HCT116 (cell line): ENCODE results near the gene AGAP2. TPM values are rescaled to one million over a fixed set of nuclear protein-coding genes. Genes with fewer than 3 reads are reported as not detected.

Experiments used
- ATAC-seq: fragments of 200-7000 bp; cut with Tn5 transposase; 2 replicates; pipeline ENCODE4 v1.9.1; 2020; ENCODE audit warnings: mild to moderate bottlenecking, moderate library complexity
- BruUV-seq: library from RNA; stranded (reverse); fragments of 400-500 nt; replicated peaks from 2 replicates; lab custom pipeline; 2021; lab: Mats Ljungman, UMichigan
- CTCF ChIA-PET: fragments of 300-600 bp; sonication (Branson Sonifier 250); formaldehyde crosslinking; loops from one replicate; lab custom pipeline; 2021; ENCODE audit warnings: antibody characterized with exemption; lab: Charles Lee
- POLR2A ChIA-PET: fragments of 300-600, 350-600 bp; sonication (Branson Sonifier 250); formaldehyde crosslinking; loops from one replicate; lab custom pipeline; 2021; ENCODE audit warnings: antibody characterized with exemption; lab: Charles Lee
- RAD21 ChIA-PET, 2 experiments: fragments of 300-600 bp; sonication (Branson Sonifier 250); formaldehyde crosslinking; loops; one replicate each; lab custom pipeline; 2023; ENCODE audit warnings: low total read pairs in 2 of 2; ENCODE audit not compliant: uncharacterized antibody in 2 of 2, unreplicated experiment in 2 of 2, low non-redundant PET in 1 of 2; lab: Charles Lee
- DNase-seq: peaks from one replicate; pipeline ENCODE4 v3.0.0-alpha.2; 2010; ENCODE audit warnings: low read depth, low spot score
- H2AFZ ChIP-seq: fragments of 200-600 bp; shearing (Covaris generic), sonication (generic); 2 replicates; pipeline ENCODE4 v1.6.1; 2017; ENCODE audit warnings: low read depth, mixed run types, mixed read lengths, antibody characterized with exemption, low read length; ENCODE audit not compliant: poor library complexity, severe bottlenecking
- H3K27ac ChIP-seq: 2 replicates; pipeline ENCODE4 v1.5.1; 2012; ENCODE audit warnings: low read depth, low read length
- H3K27me3 ChIP-seq: fragments of 200-600 bp; sonication (generic); 2 replicates; pipeline ENCODE4 v1.6.1; 2016; ENCODE audit warnings: mixed run types, low read length, mixed read lengths; ENCODE audit not compliant: insufficient read depth
- H3K36me3 ChIP-seq, 2 experiments: fragments of 200-500 bp in 1 of 2; fragments of 200-600 bp in 1 of 2; sonication (Bioruptor generic) in 1 of 2; sonication (generic) in 1 of 2; 2 replicates each; pipeline versions ENCODE4 v1.5.1 to v1.6.1; 2014 to 2016; ENCODE audit warnings: low read length in 2 of 2, inconsistent platforms in 1 of 2, mixed read lengths in 1 of 2, mixed run types in 1 of 2; ENCODE audit not compliant: insufficient read depth in 2 of 2, control insufficient read depth in 1 of 2
- H3K4me1 ChIP-seq, 2 experiments: fragments of 200-600 bp in 1 of 2; sonication (generic) in 1 of 2; 2 replicates each; pipeline versions ENCODE4 v1.5.1 to v1.6.1; 2012 to 2017; ENCODE audit warnings: low read length in 2 of 2, inconsistent platforms in 1 of 2, mild to moderate bottlenecking in 1 of 2, mixed read lengths in 1 of 2, mixed run types in 1 of 2, moderate library complexity in 1 of 2; ENCODE audit not compliant: insufficient read depth in 2 of 2, control insufficient read depth in 1 of 2
- H3K4me2 ChIP-seq: fragments of 200-600 bp; sonication (generic); 2 replicates; pipeline ENCODE4 v1.6.1; 2017; ENCODE audit warnings: mixed run types, low read length, mixed read lengths
- H3K4me3 ChIP-seq, 2 experiments: fragments of 200-600 bp in 1 of 2; sonication (generic) in 1 of 2; replicated peaks in 1 of 2; 2 replicates each; pipeline ENCODE4 v1.5.1; 2011 to 2016; ENCODE audit warnings: low read length in 2 of 2, control low read depth in 1 of 2, low read depth in 1 of 2, mild to moderate bottlenecking in 1 of 2, mixed read lengths in 1 of 2, mixed run types in 1 of 2
- H3K79me2 ChIP-seq: fragments of 200-600 bp; sonication (generic); 2 replicates; pipeline ENCODE4 v1.6.1; 2017; ENCODE audit warnings: mild to moderate bottlenecking, mixed run types, low read length, moderate library complexity, mixed read lengths; ENCODE audit not compliant: insufficient read depth
- H3K9ac ChIP-seq: fragments of 200-600 bp; sonication (generic); 2 replicates; pipeline ENCODE4 v1.6.1; 2016; ENCODE audit warnings: low read length, mixed read lengths
- H3K9me2 ChIP-seq: fragments of 200-600 bp; sonication (generic), shearing (Covaris generic); 2 replicates; pipeline ENCODE4 v1.6.1; 2017; ENCODE audit warnings: mixed run types, mild to moderate bottlenecking, moderate library complexity; ENCODE audit not compliant: insufficient read depth
- H3K9me3 ChIP-seq, 2 experiments: fragments of 200-500 bp in 1 of 2; fragments of 200-600 bp in 1 of 2; sonication (Bioruptor generic) in 1 of 2; sonication (generic) in 1 of 2; 2 replicates each; pipeline ENCODE4 v1.6.1; 2014 to 2017; ENCODE audit warnings: low read length in 2 of 2, mixed read lengths in 2 of 2, inconsistent platforms in 1 of 2, low read depth in 1 of 2, mild to moderate bottlenecking in 1 of 2, mixed run types in 1 of 2, moderate library complexity in 1 of 2; ENCODE audit not compliant: control insufficient read depth in 1 of 2, insufficient read depth in 1 of 2
- H4K20me1 ChIP-seq: fragments of 200-600 bp; sonication (generic), shearing (Covaris generic); 2 replicates; pipeline ENCODE4 v1.6.1; 2017; ENCODE audit warnings: mixed run types, mild to moderate bottlenecking, moderate library complexity; ENCODE audit not compliant: insufficient read depth
- JUND ChIP-seq: IDR thresholded peaks from 2 replicates; pipeline ENCODE4 v1.6.1; 2012
- POLR2AphosphoS5 ChIP-seq: IDR thresholded peaks from 2 replicates; pipeline ENCODE4 v1.6.1; 2011; ENCODE audit warnings: mild to moderate bottlenecking, low read depth, low read length, moderate library complexity
- SIN3A ChIP-seq: IDR thresholded peaks from 2 replicates; pipeline ENCODE4 v1.6.1; 2012; ENCODE audit warnings: low read depth
- SP1 ChIP-seq: IDR thresholded peaks from 2 replicates; pipeline ENCODE4 v1.6.1; 2012; ENCODE audit warnings: low read depth
- ZBTB33 ChIP-seq: IDR thresholded peaks from 2 replicates; pipeline ENCODE4 v1.6.1; 2011; ENCODE audit warnings: mild to moderate bottlenecking, low read length, moderate library complexity; ENCODE audit not compliant: insufficient replicate concordance; ENCODE audit errors: extremely low read depth
- intact Hi-C: fragments of 100-400 bp; cut with micrococcal nuclease; formaldehyde crosslinking; loops from 2 replicates; pipeline ENCODE4 v1.10.0; 2022
- total RNA-seq: library from RNA; stranded (reverse); gene quantifications from one replicate; pipeline ENCODE4 v1.2.1, GENCODE V29; 2021; ENCODE audit not compliant: unreplicated experiment

The AGAP2 gene
- total RNA-seq, 1 experiment from 2014 or later, result 15.8 TPM

DNA sequence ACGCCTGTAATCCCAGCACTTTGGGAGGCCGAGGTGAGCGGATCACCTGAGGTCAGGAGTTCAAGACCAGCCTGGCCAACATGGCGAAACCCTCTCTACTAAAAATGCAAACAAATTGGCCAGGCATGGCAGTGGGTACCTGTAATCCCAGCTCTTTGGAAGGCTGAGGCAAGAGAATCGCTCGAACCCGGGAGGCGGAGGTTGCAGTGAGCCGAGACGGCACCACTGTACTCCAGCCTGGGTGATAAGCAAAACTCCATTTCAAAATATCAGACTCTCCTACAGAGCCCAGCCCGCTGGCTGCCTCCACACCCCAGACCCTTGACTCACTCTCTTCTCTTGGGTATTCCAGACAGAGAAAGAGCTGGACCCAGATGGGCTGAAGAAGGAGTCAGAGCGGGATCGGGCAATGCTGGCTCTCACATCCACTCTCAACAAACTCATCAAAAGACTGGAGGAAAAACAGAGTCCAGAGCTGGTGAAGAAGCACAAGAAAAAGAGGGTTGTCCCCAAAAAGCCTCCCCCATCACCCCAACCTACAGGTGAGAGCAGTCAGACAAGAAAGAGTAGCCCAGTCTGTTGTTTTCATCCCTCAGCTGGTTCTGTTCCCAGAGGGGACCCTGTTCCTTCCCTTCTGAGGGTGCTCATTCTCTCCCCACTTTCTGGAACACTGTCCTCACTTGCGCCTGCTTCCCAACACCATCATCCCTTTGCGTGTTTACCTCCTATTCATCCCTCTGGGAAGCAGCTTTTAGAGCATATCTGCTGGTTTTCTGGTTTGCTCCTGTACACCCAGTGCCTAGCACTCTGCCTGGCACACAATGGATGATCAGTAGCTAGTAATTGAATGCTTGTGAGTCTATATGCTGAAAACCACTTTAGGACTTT, 19.7 kb downstream of the AGAP2 start:
- Histone ChIP-seq H3K4me2 (no peak overlapping the region), H3K9me2 (no peaks in the 10 kb centered on the region), H3K4me1 (no peaks in the 10 kb centered on the region), H3K27me3 (no peaks in the 10 kb centered on the region), H2AFZ (no peak overlapping the region), H3K4me3 (no peak overlapping the region), H4K20me1 (no peaks in the 10 kb centered on the region), H3K9me3 (no peaks in the 10 kb centered on the region), H3K36me3 (peaks cover 3 to 15% of the 10 kb centered on the region in 2 experiments; a peak in 3 of 4 replicates), H3K27ac (no peak overlapping the region), H3K9ac (no peak overlapping the region), H3K79me2 (no peaks in the 10 kb centered on the region)
- POLR2A ChIA-PET, result no interaction called here
- TF ChIP-seq ZBTB33 (no peak), POLR2AphosphoS5 (no peak), JUND (no peak), SP1 (no peak), SIN3A (no peak)
- no peak for ATAC-seq
- BruUV-seq, result no TSS peak
- CTCF ChIA-PET, result no interaction called here
- RAD21 ChIA-PET, result no interaction called here
- no peak for DNase-seq
- intact Hi-C loops, result no loop called here
